ENCODE measurements around the gene PRR30. TPM values are rescaled to one million over a fixed set of nuclear protein-coding genes. Genes with fewer than 3 reads are reported as not detected.
"Not testable (repeated sequence)": the region's sequence is repeated elsewhere in the genome, so short reads cannot be mapped to it uniquely, and the experiment has no call there.

PRR30 gene
- total RNA-seq: not detected
- not detected for polyA plus RNA-seq (ENCODE audit: insufficient read depth in 1 of 8, insufficient read length in 8 of 8, low replicate concordance in 1 of 8)
- long read RNA-seq, donor 1: 0 reads
- long read RNA-seq, donor 2: 0 reads
- long read RNA-seq, donor 3: 0 reads
- long read RNA-seq, donor 4: 0 reads
- long read RNA-seq, donor 5: 0 reads
- long read RNA-seq, donor 6: 0 reads
- long read RNA-seq, donor 7: 0 reads
- long read RNA-seq, donor 8: 0 reads
- long read RNA-seq, donor 9: 0 reads
- long read RNA-seq, donor 10: 0 reads
- long read RNA-seq, donor 11: 0 reads

- no peak within 1 kb of the TSS for H3K27ac ChIP-seq (ENCODE audit: low read length)
- DNase-seq: no peak
- H3K4me3 ChIP-seq (ENCODE audit: low read length): no peak within 1 kb of the TSS
- 74% methylated on average over 4 of the region's 4 CpGs for WGBS (ENCODE audit: insufficient coverage)
- H3K4me1 ChIP-seq (ENCODE audit: control insufficient read depth, insufficient read depth, low read length): peaks cover 4% of the 10 kb centered on the region
- H3K27me3 ChIP-seq (ENCODE audit: control insufficient read depth, insufficient read depth, low read length): peaks cover 7% of the 10 kb centered on the region
- no peaks in the 10 kb centered on the region for H3K9me3 ChIP-seq (replicated peaks; ENCODE audit: control insufficient read depth, low read depth, low read length)
- H3K36me3 ChIP-seq (ENCODE audit: control insufficient read depth, insufficient read depth, low read length): no peaks in the 10 kb centered on the region
Observed at GRCh38 chr2:27139310-27139709, at the start of gene PRR30. Gene PRR30 (minus strand): TSS chr2:27139410. CDS start chr2:27138329, 1,081 bp downstream.

GRCh38 chr2:27186613-27187345 is 47.6 kb upstream of the PRR30 start:
- DNase-seq: no peak
- Histone ChIP-seq H3K36me3 (ENCODE audit: control insufficient read depth, insufficient read depth, low read length) (no peaks in the 10 kb centered on the region), H3K4me3 (ENCODE audit: low read length) (no peak overlapping the region), H3K4me1 (ENCODE audit: control insufficient read depth, insufficient read depth, low read length) (no peaks in the 10 kb centered on the region), H3K27ac (ENCODE audit: low read length) (no peak overlapping the region), H3K9me3 (replicated peaks; ENCODE audit: control insufficient read depth, low read depth, low read length) (no peaks in the 10 kb centered on the region), H3K27me3 (ENCODE audit: control insufficient read depth, insufficient read depth, low read length) (peaks cover 2% of the 10 kb centered on the region)
- WGBS (ENCODE audit: insufficient coverage): 86% methylated on average over 2 of the region's 6 CpGs

GRCh38 chr2:27185331-27186026 is 46.3 kb upstream of the PRR30 start:
- Histone ChIP-seq H3K36me3 (ENCODE audit: control insufficient read depth, insufficient read depth, low read length) (no peaks in the 10 kb centered on the region), H3K27me3 (ENCODE audit: control insufficient read depth, insufficient read depth, low read length) (peaks cover 2% of the 10 kb centered on the region), H3K4me3 (ENCODE audit: low read length) (no peak overlapping the region), H3K27ac (ENCODE audit: low read length) (no peak overlapping the region), H3K4me1 (ENCODE audit: control insufficient read depth, insufficient read depth, low read length) (no peaks in the 10 kb centered on the region), H3K9me3 (replicated peaks; ENCODE audit: control insufficient read depth, low read depth, low read length) (no peaks in the 10 kb centered on the region)
- no peak for DNase-seq
- 50% methylated on average over 3 of the region's 6 CpGs for WGBS (ENCODE audit: insufficient coverage)

- no peak overlapping the region for H3K27ac ChIP-seq (ENCODE audit: low read length)
Observed at GRCh38 chr2:27184115-27184514, 44.9 kb upstream of the PRR30 start.

GRCh38 chr2:27182346-27182745 is 43.1 kb upstream of the PRR30 start:
- Histone ChIP-seq H3K36me3 (ENCODE audit: control insufficient read depth, insufficient read depth, low read length) (no peaks in the 10 kb centered on the region), H3K4me3 (ENCODE audit: low read length) (no peak overlapping the region), H3K27ac (ENCODE audit: low read length) (no peak overlapping the region), H3K9me3 (replicated peaks; ENCODE audit: control insufficient read depth, low read depth, low read length) (no peaks in the 10 kb centered on the region), H3K4me1 (ENCODE audit: control insufficient read depth, insufficient read depth, low read length) (no peaks in the 10 kb centered on the region), H3K27me3 (ENCODE audit: control insufficient read depth, insufficient read depth, low read length) (peaks cover 5% of the 10 kb centered on the region)
- no peak for DNase-seq
- WGBS (ENCODE audit: insufficient coverage): no CpG with 5 or more reads among the region's 4 CpGs

More at GRCh38 chr2:27184115-27184514, 44.9 kb upstream of the PRR30 start:
- no peaks in the 10 kb centered on the region for H3K9me3 ChIP-seq (replicated peaks; ENCODE audit: control insufficient read depth, low read depth, low read length)
- 88% methylated on average over 1 of the region's 4 CpGs for WGBS (ENCODE audit: insufficient coverage)
- H3K4me3 ChIP-seq (ENCODE audit: low read length): no peak overlapping the region
- peaks cover 2% of the 10 kb centered on the region for H3K27me3 ChIP-seq (ENCODE audit: control insufficient read depth, insufficient read depth, low read length)
- no peak for DNase-seq
- H3K36me3 ChIP-seq (ENCODE audit: control insufficient read depth, insufficient read depth, low read length): no peaks in the 10 kb centered on the region
- H3K4me1 ChIP-seq (ENCODE audit: control insufficient read depth, insufficient read depth, low read length): no peaks in the 10 kb centered on the region

- Histone ChIP-seq H3K36me3 (ENCODE audit: control insufficient read depth, insufficient read depth, low read length) (no peaks in the 10 kb centered on the region), H3K4me3 (ENCODE audit: low read length) (no peak overlapping the region), H3K27ac (ENCODE audit: low read length) (no peak overlapping the region), H3K9me3 (replicated peaks; ENCODE audit: control insufficient read depth, low read depth, low read length) (no peaks in the 10 kb centered on the region), H3K4me1 (ENCODE audit: control insufficient read depth, insufficient read depth, low read length) (no peaks in the 10 kb centered on the region), H3K27me3 (ENCODE audit: control insufficient read depth, insufficient read depth, low read length) (peaks cover 13% of the 10 kb centered on the region)
- DNase-seq: no peak
- WGBS (ENCODE audit: insufficient coverage): 43% methylated on average over 1 of the region's 3 CpGs
Observed at GRCh38 chr2:27179344-27180000, 40.3 kb upstream of the PRR30 start.

- Histone ChIP-seq H3K27me3 (ENCODE audit: control insufficient read depth, insufficient read depth, low read length) (peaks cover 13% of the 10 kb centered on the region), H3K27ac (ENCODE audit: low read length) (no peak overlapping the region), H3K4me3 (ENCODE audit: low read length) (no peak overlapping the region), H3K9me3 (replicated peaks; ENCODE audit: control insufficient read depth, low read depth, low read length) (no peaks in the 10 kb centered on the region), H3K36me3 (ENCODE audit: control insufficient read depth, insufficient read depth, low read length) (no peaks in the 10 kb centered on the region), H3K4me1 (ENCODE audit: control insufficient read depth, insufficient read depth, low read length) (no peaks in the 10 kb centered on the region)
- DNase-seq: no peak
- no CpG with 5 or more reads among the region's 3 CpGs for WGBS (ENCODE audit: insufficient coverage)
Observed at GRCh38 chr2:27178469-27178868, 39.3 kb upstream of the PRR30 start.

GRCh38 chr2:27177441-27178351 is 38.5 kb upstream of the PRR30 start:
- Histone ChIP-seq H3K36me3 (ENCODE audit: control insufficient read depth, insufficient read depth, low read length) (no peaks in the 10 kb centered on the region), H3K9me3 (replicated peaks; ENCODE audit: control insufficient read depth, low read depth, low read length) (no peaks in the 10 kb centered on the region), H3K4me1 (ENCODE audit: control insufficient read depth, insufficient read depth, low read length) (no peaks in the 10 kb centered on the region), H3K27me3 (ENCODE audit: control insufficient read depth, insufficient read depth, low read length) (peaks cover 18% of the 10 kb centered on the region), H3K4me3 (ENCODE audit: low read length) (no peak overlapping the region), H3K27ac (ENCODE audit: low read length) (no peak overlapping the region)
- 93% methylated on average over 9 of the region's 15 CpGs for WGBS (ENCODE audit: insufficient coverage)
- no peak for DNase-seq

GRCh38 chr2:27175781-27176180 is 36.6 kb upstream of the PRR30 start:
- H3K9me3 ChIP-seq (replicated peaks; ENCODE audit: control insufficient read depth, low read depth, low read length); DNase-seq; H3K4me1 ChIP-seq (ENCODE audit: control insufficient read depth, insufficient read depth, low read length); H3K27ac ChIP-seq (ENCODE audit: low read length); H3K36me3 ChIP-seq (ENCODE audit: control insufficient read depth, insufficient read depth, low read length); H3K4me3 ChIP-seq (ENCODE audit: low read length): not testable (repeated sequence)
- peaks cover 26% of the 10 kb centered on the region for H3K27me3 ChIP-seq (ENCODE audit: control insufficient read depth, insufficient read depth, low read length)
- WGBS (ENCODE audit: insufficient coverage): no CpG with 5 or more reads among the region's 4 CpGs
